ENCODE measurements around the gene WFDC2. TPM values are rescaled to one million over a fixed set of nuclear protein-coding genes. Genes with fewer than 3 reads are reported as not detected.
"Not testable (repeated sequence)": the region's sequence is repeated elsewhere in the genome, so short reads cannot be mapped to it uniquely, and the experiment has no call there.

WFDC2 gene
- total RNA-seq, 2 experiments from 2014 or later, result 0.83 to 1.0 TPM

DNA sequence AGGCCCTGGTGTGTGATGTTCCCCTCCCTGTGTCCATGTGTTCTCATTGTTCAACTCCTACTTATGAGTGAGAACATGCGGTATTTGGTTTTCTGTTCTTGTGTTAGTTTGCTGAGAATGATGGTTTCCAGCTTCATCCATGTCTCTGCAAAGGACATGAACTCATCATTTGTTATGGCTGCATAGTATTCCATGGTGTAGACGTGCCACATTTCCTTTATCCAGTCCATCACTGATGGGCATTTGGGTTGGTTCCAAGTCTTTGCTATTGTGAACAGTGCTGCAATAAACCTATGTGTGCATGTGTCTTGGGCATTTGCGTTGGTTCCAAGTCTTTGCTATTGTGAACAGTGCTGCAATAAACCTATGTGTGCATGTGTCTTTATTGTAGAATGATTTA is 2.7 kb downstream of the WFDC2 start:
- H3K4me1 Mint-ChIP-seq (ENCODE audit: low read depth); H3K4me3 Mint-ChIP-seq; DNase-seq; H3K27ac Mint-ChIP-seq; H3K9me3 Mint-ChIP-seq; intact Hi-C loops (cut with micrococcal nuclease); H3K36me3 Mint-ChIP-seq (ENCODE audit: low read depth); CTCF ChIA-PET: not testable (repeated sequence)
- H3K27me3 Mint-ChIP-seq (ENCODE audit: low read depth), result peaks cover 49% of the 10 kb centered on the region

DNA sequence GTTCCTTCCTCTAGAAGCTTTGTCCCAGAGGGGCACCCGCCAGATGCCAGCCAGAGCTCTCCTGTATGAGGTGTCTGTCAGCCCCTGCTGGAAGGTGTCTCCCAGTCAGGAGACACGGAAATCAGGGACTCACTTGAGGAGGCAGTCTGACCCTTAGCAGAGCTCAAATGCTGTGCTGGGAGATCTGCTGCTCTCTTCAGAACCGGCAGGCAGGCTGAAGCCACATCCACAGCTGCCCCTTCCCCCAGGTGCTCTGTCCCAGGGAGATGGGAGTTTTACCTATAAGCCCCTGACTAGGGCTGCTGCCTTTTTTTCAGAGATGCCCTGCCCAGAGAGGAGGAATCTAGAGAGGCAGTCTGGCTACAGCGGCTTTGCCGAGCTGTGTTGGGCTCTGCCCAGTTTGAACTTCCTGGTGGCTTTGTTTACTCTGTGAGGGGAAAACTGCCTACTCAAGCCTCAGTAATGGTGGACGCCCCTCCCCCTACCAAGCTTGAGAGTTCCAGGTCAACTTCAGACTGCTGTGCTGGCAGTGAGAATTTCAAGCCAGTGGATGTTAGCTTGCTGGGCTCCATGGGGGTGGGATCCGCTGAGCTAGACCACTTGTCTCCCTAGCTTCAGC is 8.1 kb downstream of the WFDC2 start:
- CTCF ChIA-PET, result interaction anchor here (0.6 kb wide), 2 partner anchors 24 to 359 kb away, joined by 3 to 5 read pairs; no protein-coding TSS in a partner anchor
- H3K4me3 Mint-ChIP-seq; H3K9me3 Mint-ChIP-seq; intact Hi-C loops (cut with micrococcal nuclease); H3K36me3 Mint-ChIP-seq (ENCODE audit: low read depth); DNase-seq; H3K27ac Mint-ChIP-seq; H3K4me1 Mint-ChIP-seq (ENCODE audit: low read depth): not testable (repeated sequence)
- H3K27me3 Mint-ChIP-seq (ENCODE audit: low read depth), result peaks cover 33% of the 10 kb centered on the region

GRCh38 chr20:45479822-45480221 is 10.3 kb downstream of the WFDC2 start:
- no peak for DNase-seq
- CTCF ChIA-PET, result no interaction called here
- H3K27me3 Mint-ChIP-seq (ENCODE audit: low read depth), result peaks cover 24% of the 10 kb centered on the region
- no peak overlapping the region for H3K27ac Mint-ChIP-seq
- no peak overlapping the region for H3K4me3 Mint-ChIP-seq
- H3K36me3 Mint-ChIP-seq (ENCODE audit: low read depth), result no peaks in the 10 kb centered on the region
- no peaks in the 10 kb centered on the region for H3K4me1 Mint-ChIP-seq (ENCODE audit: low read depth)
- intact Hi-C loops (cut with micrococcal nuclease), result no loop called here
- no peaks in the 10 kb centered on the region for H3K9me3 Mint-ChIP-seq

- Mint-ChIP-seq H3K4me3 (no peak overlapping the region), H3K27ac (no peak overlapping the region), H3K27me3 (ENCODE audit: low read depth) (peaks cover 20% of the 10 kb centered on the region), H3K9me3 (no peaks in the 10 kb centered on the region), H3K4me1 (ENCODE audit: low read depth) (no peaks in the 10 kb centered on the region), H3K36me3 (ENCODE audit: low read depth) (no peaks in the 10 kb centered on the region)
- CTCF ChIA-PET, result interaction anchor here (0.6 to 1.7 kb wide), 2 partner anchors 165 to 287 kb away, joined by 3 to 6 read pairs; no protein-coding TSS in a partner anchor
- intact Hi-C loops (cut with micrococcal nuclease), result no loop called here
- DNase-seq, result no peak
These were observed 15.1 kb downstream of the WFDC2 start for GRCh38 chr20:45484676-45485075.

DNA sequence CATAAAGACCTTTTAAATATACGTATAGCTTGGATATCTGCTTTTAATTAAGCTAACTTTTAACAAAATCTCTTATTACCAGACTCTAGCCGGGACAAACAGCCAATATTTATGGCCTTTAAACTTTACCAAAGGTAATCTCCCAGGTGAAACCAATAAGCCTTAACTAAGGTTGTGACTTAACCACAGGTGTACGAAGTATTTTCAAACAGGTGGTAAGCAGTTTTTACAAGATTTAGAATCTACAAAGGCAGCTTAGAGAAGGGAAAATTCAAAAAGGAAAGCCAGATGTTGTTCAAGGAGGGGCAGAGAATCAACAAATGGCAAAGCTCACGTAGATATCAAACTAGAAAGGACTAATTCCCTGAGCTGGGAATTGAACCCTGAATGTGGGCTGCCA is 15.8 kb downstream of the WFDC2 start:
- no peak for DNase-seq
- CTCF ChIA-PET, result interaction anchor here (0.6 to 1.7 kb wide), 4 partner anchors 37 to 286 kb away, joined by 3 to 6 read pairs (median 4); no protein-coding TSS in a partner anchor
- intact Hi-C loops (cut with micrococcal nuclease), result no loop called here
- H3K36me3 Mint-ChIP-seq (ENCODE audit: low read depth), result no peaks in the 10 kb centered on the region
- H3K27ac Mint-ChIP-seq, result no peak overlapping the region
- peaks cover 17% of the 10 kb centered on the region for H3K27me3 Mint-ChIP-seq (ENCODE audit: low read depth)
- no peak overlapping the region for H3K4me3 Mint-ChIP-seq
- no peaks in the 10 kb centered on the region for H3K9me3 Mint-ChIP-seq
- H3K4me1 Mint-ChIP-seq (ENCODE audit: low read depth), result no peaks in the 10 kb centered on the region

DNA sequence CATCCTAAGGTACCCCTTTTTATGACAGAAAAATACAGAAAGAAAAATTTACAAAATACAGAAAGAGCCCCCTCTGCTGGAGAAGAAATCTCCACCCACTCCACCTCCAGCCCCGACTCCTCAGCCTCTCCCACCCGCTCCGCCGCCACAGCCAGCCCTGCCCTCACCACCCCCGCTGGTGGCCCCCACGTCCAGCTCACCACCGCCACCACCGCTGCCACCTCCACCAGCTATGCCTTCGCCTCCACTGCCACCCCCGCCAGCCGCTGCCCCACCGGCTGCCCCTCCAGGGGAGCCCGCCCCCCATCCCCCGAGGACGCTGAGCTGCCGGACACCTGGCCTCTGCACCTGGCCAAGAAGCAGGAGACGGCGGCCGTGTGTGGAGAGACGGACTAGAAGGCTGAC is 17.7 kb downstream of the WFDC2 start:
- no peak overlapping the region for H3K4me3 Mint-ChIP-seq
- intact Hi-C loops (cut with micrococcal nuclease), result no loop called here
- no peaks in the 10 kb centered on the region for H3K9me3 Mint-ChIP-seq
- H3K36me3 Mint-ChIP-seq (ENCODE audit: low read depth), result no peaks in the 10 kb centered on the region
- no peak for DNase-seq
- H3K27ac Mint-ChIP-seq, result no peak overlapping the region
- no peaks in the 10 kb centered on the region for H3K4me1 Mint-ChIP-seq (ENCODE audit: low read depth)
- CTCF ChIA-PET, result no interaction called here
- H3K27me3 Mint-ChIP-seq (ENCODE audit: low read depth), result peaks cover 15% of the 10 kb centered on the region

DNA sequence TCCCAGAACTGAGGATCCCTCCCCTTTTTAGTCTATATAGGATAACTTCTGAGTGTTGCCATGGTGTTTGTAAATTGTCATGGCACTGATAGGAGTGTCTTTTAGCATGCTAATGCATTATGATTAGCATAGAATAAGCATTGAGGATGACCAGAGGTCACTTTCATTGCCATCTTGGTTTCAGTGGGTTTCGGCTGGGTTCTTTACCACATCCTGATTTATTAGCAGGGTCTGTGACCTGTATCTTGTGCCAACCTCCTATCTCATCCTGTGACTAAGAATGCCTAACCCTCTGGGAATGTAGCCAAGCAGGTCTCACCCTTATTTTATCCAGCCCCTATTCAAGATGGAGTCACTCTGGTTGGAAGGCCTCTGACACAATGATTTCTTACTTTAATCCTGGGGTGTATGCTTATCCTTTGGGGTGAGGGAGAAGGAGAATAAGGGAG is 19.6 kb downstream of the WFDC2 start:
- intact Hi-C loops (cut with micrococcal nuclease), result no loop called here
- no peak for DNase-seq
- CTCF ChIA-PET, result interaction anchor here (0.6 kb wide), 1 partner anchor 622 kb away, joined by 5 read pairs; no protein-coding TSS in a partner anchor
- Mint-ChIP-seq H3K4me3 (no peak overlapping the region), H3K4me1 (ENCODE audit: low read depth) (no peaks in the 10 kb centered on the region), H3K36me3 (ENCODE audit: low read depth) (no peaks in the 10 kb centered on the region), H3K27me3 (ENCODE audit: low read depth) (peaks cover 17% of the 10 kb centered on the region), H3K9me3 (no peaks in the 10 kb centered on the region), H3K27ac (no peak overlapping the region)

- Mint-ChIP-seq H3K4me3 (no peak overlapping the region), H3K9me3 (no peaks in the 10 kb centered on the region), H3K36me3 (ENCODE audit: low read depth) (no peaks in the 10 kb centered on the region), H3K4me1 (ENCODE audit: low read depth) (no peaks in the 10 kb centered on the region), H3K27ac (no peak overlapping the region), H3K27me3 (ENCODE audit: low read depth) (peaks cover 18% of the 10 kb centered on the region)
- intact Hi-C loops (cut with micrococcal nuclease), result loop anchor here (10.0 kb wide), 1 partner anchor 61 kb away; no protein-coding TSS in a partner anchor
- CTCF ChIA-PET, result interaction anchor here (0.9 kb wide), 1 partner anchor 134 kb away, joined by 3 read pairs; the partner anchor contains the start of gene WFDC10A
- DNase-seq, result no peak
These were observed 26.0 kb downstream of the WFDC2 start for GRCh38 chr20:45495501-45495941.

- CTCF ChIA-PET, result no interaction called here
- intact Hi-C loops (cut with micrococcal nuclease), result loop anchor here (10.0 kb wide), 1 partner anchor 61 kb away; no protein-coding TSS in a partner anchor
- no peak overlapping the region for H3K4me3 Mint-ChIP-seq
- H3K27me3 Mint-ChIP-seq (ENCODE audit: low read depth), result peaks cover 17% of the 10 kb centered on the region
- H3K27ac Mint-ChIP-seq, result no peak overlapping the region
- no peaks in the 10 kb centered on the region for H3K36me3 Mint-ChIP-seq (ENCODE audit: low read depth)
- no peak for DNase-seq
- no peaks in the 10 kb centered on the region for H3K9me3 Mint-ChIP-seq
- no peaks in the 10 kb centered on the region for H3K4me1 Mint-ChIP-seq (ENCODE audit: low read depth)
These were observed 26.6 kb downstream of the WFDC2 start for GRCh38 chr20:45496166-45496565.

- CTCF ChIA-PET, result interaction anchor here (1.3 kb wide), 1 partner anchor 273 kb away, joined by 4 read pairs; no protein-coding TSS in a partner anchor
- no peak overlapping the region for H3K4me3 Mint-ChIP-seq
- H3K27me3 Mint-ChIP-seq (ENCODE audit: low read depth), result peaks cover 15% of the 10 kb centered on the region
- no peaks in the 10 kb centered on the region for H3K36me3 Mint-ChIP-seq (ENCODE audit: low read depth)
- intact Hi-C loops (cut with micrococcal nuclease), result loop anchor here (10.0 kb wide), 1 partner anchor 63 kb away; no protein-coding TSS in a partner anchor
- DNase-seq, result no peak
- no peak overlapping the region for H3K27ac Mint-ChIP-seq
- H3K9me3 Mint-ChIP-seq, result no peaks in the 10 kb centered on the region
- no peaks in the 10 kb centered on the region for H3K4me1 Mint-ChIP-seq (ENCODE audit: low read depth)
These were observed 28.5 kb downstream of the WFDC2 start for GRCh38 chr20:45497971-45498494.

GRCh38 chr20:45500022-45500421 is 30.5 kb downstream of the WFDC2 start:
- Mint-ChIP-seq H3K36me3 (ENCODE audit: low read depth) (no peaks in the 10 kb centered on the region), H3K4me1 (ENCODE audit: low read depth) (no peaks in the 10 kb centered on the region), H3K9me3 (no peaks in the 10 kb centered on the region), H3K27ac (no peak overlapping the region), H3K27me3 (ENCODE audit: low read depth) (peaks cover 17% of the 10 kb centered on the region), H3K4me3 (no peak overlapping the region)
- intact Hi-C loops (cut with micrococcal nuclease), result no loop called here
- CTCF ChIA-PET, result interaction anchor here (0.7 kb wide), 1 partner anchor 50 kb away, joined by 3 read pairs; no protein-coding TSS in a partner anchor
- no peak for DNase-seq

- no peaks in the 10 kb centered on the region for H3K4me1 Mint-ChIP-seq (ENCODE audit: low read depth)
- intact Hi-C loops (cut with micrococcal nuclease), result no loop called here
- DNase-seq, result no peak
- H3K27ac Mint-ChIP-seq, result no peak overlapping the region
- no peaks in the 10 kb centered on the region for H3K9me3 Mint-ChIP-seq
- H3K36me3 Mint-ChIP-seq (ENCODE audit: low read depth), result no peaks in the 10 kb centered on the region
- peaks cover 23% of the 10 kb centered on the region for H3K27me3 Mint-ChIP-seq (ENCODE audit: low read depth)
- CTCF ChIA-PET, result interaction anchor here (0.6 to 0.8 kb wide), 2 partner anchors 9 to 24 kb away, joined by 3 read pairs; no protein-coding TSS in a partner anchor
- no peak overlapping the region for H3K4me3 Mint-ChIP-seq
These were observed 32.0 kb downstream of the WFDC2 start for GRCh38 chr20:45501600-45501999.

DNA sequence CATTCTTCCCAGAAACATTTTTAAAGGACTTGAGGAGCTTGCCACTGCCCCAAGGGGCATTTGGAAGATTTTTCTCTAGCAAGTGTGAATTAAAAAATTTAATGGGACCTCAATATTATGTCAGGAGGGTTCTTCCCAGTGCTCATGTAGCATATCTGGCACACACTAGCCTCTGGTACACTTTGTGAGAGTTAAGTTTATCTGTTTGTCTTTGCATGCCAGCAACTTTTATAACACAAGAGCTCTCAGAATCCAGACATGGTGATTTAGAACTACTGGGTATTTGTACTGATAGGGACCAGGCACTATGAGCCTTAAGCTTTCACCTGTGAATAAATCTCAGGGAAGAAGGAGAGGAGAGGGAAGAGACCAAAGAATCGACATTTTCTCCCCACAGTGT is 33.0 kb downstream of the WFDC2 start:
- DNase-seq, result no peak
- CTCF ChIA-PET, result no interaction called here
- no peak overlapping the region for H3K4me3 Mint-ChIP-seq
- H3K27ac Mint-ChIP-seq, result no peak overlapping the region
- intact Hi-C loops (cut with micrococcal nuclease), result no loop called here
- peaks cover 8% of the 10 kb centered on the region for H3K4me1 Mint-ChIP-seq (ENCODE audit: low read depth)
- peaks cover 26% of the 10 kb centered on the region for H3K27me3 Mint-ChIP-seq (ENCODE audit: low read depth)
- H3K9me3 Mint-ChIP-seq, result no peaks in the 10 kb centered on the region
- H3K36me3 Mint-ChIP-seq (ENCODE audit: low read depth), result no peaks in the 10 kb centered on the region

All from activated naive CD4-positive, alpha-beta T cell treated with anti-CD3 and anti-CD28 coated beads for 36 hours (primary cell).